Left forelimb (tissue), 1 donor: ENCODE measurements around the gene SDK1.

Experiments
- DNase-seq: peaks from one replicate; pipeline ENCODE4 v3.0.0-alpha.2; 2018; ENCODE audit warnings: low spot score

Gene SDK1

GRCh38 chr7:4045450-4045849 is 744.4 kb downstream of the SDK1 start:
- no peak for DNase-seq

GRCh38 chr7:4045975-4046374 is 744.9 kb downstream of the SDK1 start:
- no peak for DNase-seq

GRCh38 chr7:4048336-4048735 is 747.3 kb downstream of the SDK1 start:
- DNase-seq = no peak

GRCh38 chr7:4049202-4049601 is 748.1 kb downstream of the SDK1 start:
- DNase-seq = no peak

- no peak for DNase-seq
Measured at GRCh38 chr7:4050126-4050660, 749.1 kb downstream of the SDK1 start.

- no peak for DNase-seq
Measured at GRCh38 chr7:4051696-4052095, 750.6 kb downstream of the SDK1 start.

GRCh38 chr7:4052130-4052529 is 751.1 kb downstream of the SDK1 start:
- DNase-seq = peak; percentile 79

GRCh38 chr7:4054158-4054557 is 753.1 kb downstream of the SDK1 start:
- DNase-seq = no peak

- DNase-seq = no peak
Measured at GRCh38 chr7:4056552-4057288, 755.7 kb downstream of the SDK1 start.

- no peak for DNase-seq
Measured at GRCh38 chr7:4057289-4057616, 756.2 kb downstream of the SDK1 start.

GRCh38 chr7:4058158-4058557 is 757.1 kb downstream of the SDK1 start:
- DNase-seq = no peak

GRCh38 chr7:4065190-4065589 is 764.1 kb downstream of the SDK1 start:
- peak; percentile 42 for DNase-seq

- no peak for DNase-seq
Measured at GRCh38 chr7:4066206-4066605, 765.2 kb downstream of the SDK1 start.

GRCh38 chr7:4066626-4067475 is 765.8 kb downstream of the SDK1 start:
- DNase-seq = peak; percentile 3

- DNase-seq = no peak
Measured at GRCh38 chr7:4067476-4067760, 766.4 kb downstream of the SDK1 start.

- no peak for DNase-seq
Measured at GRCh38 chr7:4067874-4068273, 766.8 kb downstream of the SDK1 start.

GRCh38 chr7:4068286-4068685 is 767.2 kb downstream of the SDK1 start:
- DNase-seq = no peak

GRCh38 chr7:4069268-4070095 is 768.4 kb downstream of the SDK1 start:
- peak; percentile 25 for DNase-seq

GRCh38 chr7:4070214-4070613 is 769.2 kb downstream of the SDK1 start:
- peak; percentile 15 for DNase-seq

GRCh38 chr7:4071370-4072058 is 770.5 kb downstream of the SDK1 start:
- DNase-seq = peak; percentile 30

- DNase-seq = peak; percentile 41
Measured at GRCh38 chr7:4072161-4072925, 771.3 kb downstream of the SDK1 start.
